Activated CD4-positive, alpha-beta memory T cell treated with anti-CD3 and anti-CD28 coated beads, Interleukin-2, amount 10 ng/mL, durations not matched to agents 7 days and 5 days (primary cell): ENCODE measurements around the gene CYSTM1. TPM values are rescaled to one million over a fixed set of nuclear protein-coding genes. Genes with fewer than 3 reads are reported as not detected.

Experiments
- CTCF ChIA-PET: fragments of 350-600 bp; sonication (Branson Sonifier 250); formaldehyde crosslinking; loops from one replicate; lab custom pipeline; 2021; ENCODE audit warnings: antibody characterized with exemption, inconsistent platforms; lab: Charles Lee
- POLR2A ChIA-PET: fragments of 350-600 bp; sonication (Branson Sonifier 250); formaldehyde crosslinking; loops from one replicate; lab custom pipeline; 2021; ENCODE audit warnings: antibody characterized with exemption; lab: Charles Lee
- DNase-seq: peaks from one replicate; pipeline ENCODE4 v3.0.0-alpha.2; 2020
- H3K27ac Mint-ChIP-seq: one replicate; pipeline ENCODE4 v1.8.0; 2021; ENCODE audit warnings: mild to moderate bottlenecking, mixed read lengths
- H3K27me3 Mint-ChIP-seq: one replicate; pipeline ENCODE4 v1.8.0; 2021; ENCODE audit warnings: mixed read lengths
- H3K36me3 Mint-ChIP-seq: one replicate; pipeline ENCODE4 v1.8.0; 2021; ENCODE audit warnings: low read depth, mixed read lengths
- H3K4me1 Mint-ChIP-seq: one replicate; pipeline ENCODE4 v1.8.0; 2021; ENCODE audit warnings: mixed read lengths
- H3K4me3 Mint-ChIP-seq: one replicate; pipeline ENCODE4 v1.8.0; 2021; ENCODE audit warnings: mild to moderate bottlenecking, mixed read lengths
- H3K9me3 Mint-ChIP-seq: one replicate; pipeline ENCODE4 v1.8.0; 2021; ENCODE audit warnings: mixed read lengths
- total RNA-seq, 2 experiments: library from RNA; stranded (reverse); gene quantifications; one replicate each; pipeline ENCODE4 v1.2.3, GENCODE V29; 2021

Gene CYSTM1
- total RNA-seq, 2 experiments from 2014 or later = 20.1 to 22.3 TPM

DNA sequence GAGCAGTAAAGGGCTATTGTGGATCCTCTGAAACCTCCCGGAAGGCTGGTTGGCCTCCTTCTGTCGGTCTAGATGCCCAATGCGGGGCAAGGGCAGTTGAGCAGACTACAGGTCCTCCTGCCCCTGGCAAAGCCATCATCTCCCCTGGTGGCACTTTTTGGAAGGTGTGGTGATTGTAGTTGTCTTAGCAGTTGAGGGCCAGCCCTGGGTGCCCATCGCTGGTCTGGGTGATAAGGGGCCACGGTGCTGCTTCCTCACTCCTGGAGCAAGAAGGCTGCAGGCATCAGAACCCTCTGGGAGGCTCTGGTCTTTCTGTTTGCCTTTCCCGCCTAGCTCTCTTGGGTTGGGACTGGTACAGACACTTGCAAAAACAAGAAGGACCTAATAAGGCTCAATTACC is 63.8 kb downstream of the CYSTM1 start:
- H3K27ac Mint-ChIP-seq = no peak overlapping the region
- H3K9me3 Mint-ChIP-seq = no peaks in the 10 kb centered on the region
- no peaks in the 10 kb centered on the region for H3K36me3 Mint-ChIP-seq
- ChIA-PET CTCF (interaction anchor here (1.2 to 28.6 kb wide), 8 partner anchors 9 to 247 kb away, joined by 3 to 951 read pairs (median 6); partner anchors contain the start of gene HBEGF), POLR2A (no interaction called here)
- H3K4me3 Mint-ChIP-seq = no peak overlapping the region
- no peak for DNase-seq
- H3K4me1 Mint-ChIP-seq = peaks cover 5% of the 10 kb centered on the region
- H3K27me3 Mint-ChIP-seq = no peaks in the 10 kb centered on the region

DNA sequence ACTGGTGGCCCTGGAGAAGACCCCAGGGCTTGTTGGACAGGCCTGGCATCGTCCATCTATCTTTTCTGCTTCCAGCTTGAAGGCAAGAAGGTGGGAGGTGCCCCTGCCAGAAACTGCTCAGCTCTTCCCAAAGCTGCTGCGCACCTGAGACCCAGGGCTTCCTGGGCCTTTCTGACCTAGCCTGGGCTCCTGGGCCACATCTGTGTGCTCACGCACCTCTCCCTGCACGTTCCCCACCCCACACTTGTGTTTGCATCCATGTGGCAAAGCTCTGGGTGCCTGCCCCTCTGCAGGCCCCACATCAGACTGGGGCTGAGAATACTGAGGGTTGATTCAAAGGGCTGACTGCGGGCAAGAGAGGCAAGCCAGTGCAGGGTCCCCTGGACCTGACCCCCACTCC is 64.5 kb downstream of the CYSTM1 start:
- no peaks in the 10 kb centered on the region for H3K27me3 Mint-ChIP-seq
- no peak overlapping the region for H3K27ac Mint-ChIP-seq
- peaks cover 2% of the 10 kb centered on the region for H3K36me3 Mint-ChIP-seq
- peaks cover 7% of the 10 kb centered on the region for H3K4me1 Mint-ChIP-seq
- DNase-seq = no peak
- H3K9me3 Mint-ChIP-seq = no peaks in the 10 kb centered on the region
- no peak overlapping the region for H3K4me3 Mint-ChIP-seq
- POLR2A ChIA-PET = interaction anchor here (1.2 kb wide), 2 partner anchors 113 to 124 kb away, joined by 3 read pairs; no protein-coding TSS in a partner anchor
- CTCF ChIA-PET = interaction anchor here (0.5 to 28.6 kb wide), 29 partner anchors 10 to 481 kb away, joined by 3 to 951 read pairs (median 4); partner anchors contain the start of genes ANKHD1, HBEGF, PFDN1 and SLC4A9

DNA sequence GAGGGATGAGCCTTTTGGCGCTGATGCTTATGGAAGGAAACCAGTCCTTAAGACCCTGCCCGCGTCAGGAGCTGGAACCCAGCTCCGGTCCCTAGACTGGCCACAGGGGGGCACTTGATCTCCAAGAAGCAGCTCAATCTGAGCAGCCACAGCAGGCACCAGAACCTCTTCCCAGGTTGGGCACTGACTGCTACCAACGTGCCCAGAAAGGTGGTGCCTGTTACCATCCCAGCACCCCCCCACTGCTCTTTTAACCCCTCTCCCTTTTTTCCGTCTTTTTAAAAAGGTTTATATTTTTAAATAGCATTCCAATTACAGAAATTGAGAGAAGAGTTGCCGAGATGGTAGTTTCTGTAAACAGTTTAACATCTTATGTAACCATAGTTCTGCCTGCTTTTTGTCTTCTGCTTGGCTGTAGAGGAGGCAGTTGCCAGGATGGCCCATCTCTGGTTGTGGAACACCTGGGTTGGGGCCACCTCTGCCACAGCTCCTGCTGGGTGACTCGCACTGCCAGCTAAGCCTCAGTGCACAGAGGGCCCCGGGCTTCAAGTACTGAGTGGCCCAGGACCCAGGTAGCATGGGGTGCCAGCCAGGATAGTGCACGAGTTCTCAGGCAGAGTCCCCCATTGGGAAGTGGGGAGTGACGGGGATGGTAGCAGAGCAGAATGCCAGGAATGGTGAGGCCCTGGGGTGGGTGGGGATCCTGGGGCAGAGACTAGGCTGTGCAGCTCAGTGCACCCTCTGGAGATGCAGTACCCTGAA is 65.1 kb downstream of the CYSTM1 start:
- peaks cover 7% of the 10 kb centered on the region for H3K36me3 Mint-ChIP-seq
- DNase-seq = peak; percentile 72
- peaks cover 13% of the 10 kb centered on the region for H3K4me1 Mint-ChIP-seq
- CTCF ChIA-PET = interaction anchor here (0.5 to 28.6 kb wide), 30 partner anchors 9 to 482 kb away, joined by 3 to 951 read pairs (median 4); partner anchors contain the start of genes ANKHD1, HBEGF, PFDN1 and SLC4A9
- no peak overlapping the region for H3K4me3 Mint-ChIP-seq
- H3K27me3 Mint-ChIP-seq = no peaks in the 10 kb centered on the region
- H3K27ac Mint-ChIP-seq = no peak overlapping the region
- POLR2A ChIA-PET = interaction anchor here (0.6 to 1.2 kb wide), 4 partner anchors 112 to 308 kb away, joined by 3 to 4 read pairs (median 3); partner anchors contain the start of gene EIF4EBP3
- no peaks in the 10 kb centered on the region for H3K9me3 Mint-ChIP-seq

DNA sequence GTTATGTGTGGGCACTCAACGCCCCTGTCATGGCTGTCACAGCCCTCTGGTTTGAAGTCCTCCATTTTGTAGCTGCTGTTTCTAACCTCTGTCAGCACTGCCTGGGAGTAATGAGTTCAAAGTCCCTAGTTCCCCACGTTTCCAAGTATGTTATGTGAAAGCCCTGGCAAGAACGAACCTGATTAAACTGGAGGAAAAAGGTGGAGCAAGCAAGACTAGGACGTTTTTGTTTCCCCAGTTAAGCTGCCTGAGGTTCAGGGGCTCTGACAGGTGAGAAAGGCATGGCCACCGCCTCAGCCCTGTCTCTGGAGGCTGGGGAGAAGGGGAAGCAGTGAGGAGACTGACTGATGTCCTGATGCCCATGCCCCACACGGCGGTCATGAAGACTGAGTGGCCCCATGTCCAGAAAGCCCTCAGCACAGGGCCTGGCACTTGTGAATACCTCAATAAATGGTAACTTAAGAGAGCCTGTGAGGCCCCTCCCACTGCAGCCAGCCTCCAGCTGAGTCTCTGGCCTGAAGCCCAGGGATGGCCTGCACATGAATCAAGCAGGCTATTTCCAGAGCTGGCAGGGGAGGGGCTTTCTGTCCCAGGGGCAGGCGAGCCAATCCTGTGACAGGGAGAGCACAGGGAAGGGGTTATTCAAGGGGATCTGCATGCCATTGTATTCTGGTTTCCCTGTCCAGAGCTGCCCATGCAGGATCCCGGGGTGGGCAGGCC is 66.2 kb downstream of the CYSTM1 start:
- H3K27me3 Mint-ChIP-seq = no peaks in the 10 kb centered on the region
- H3K4me1 Mint-ChIP-seq = peaks cover 24% of the 10 kb centered on the region
- peaks cover 17% of the 10 kb centered on the region for H3K36me3 Mint-ChIP-seq
- DNase-seq = no peak
- H3K9me3 Mint-ChIP-seq = no peaks in the 10 kb centered on the region
- POLR2A ChIA-PET = interaction anchor here (1.1 to 1.2 kb wide), 2 partner anchors 8 to 307 kb away, joined by 3 to 4 read pairs; partner anchors contain the start of gene EIF4EBP3
- CTCF ChIA-PET = interaction anchor here (0.9 to 28.6 kb wide), 11 partner anchors 22 to 394 kb away, joined by 3 to 951 read pairs (median 8); partner anchors contain the start of genes HBEGF, PFDN1 and SLC4A9
- no peak overlapping the region for H3K4me3 Mint-ChIP-seq
- H3K27ac Mint-ChIP-seq = no peak overlapping the region

DNA sequence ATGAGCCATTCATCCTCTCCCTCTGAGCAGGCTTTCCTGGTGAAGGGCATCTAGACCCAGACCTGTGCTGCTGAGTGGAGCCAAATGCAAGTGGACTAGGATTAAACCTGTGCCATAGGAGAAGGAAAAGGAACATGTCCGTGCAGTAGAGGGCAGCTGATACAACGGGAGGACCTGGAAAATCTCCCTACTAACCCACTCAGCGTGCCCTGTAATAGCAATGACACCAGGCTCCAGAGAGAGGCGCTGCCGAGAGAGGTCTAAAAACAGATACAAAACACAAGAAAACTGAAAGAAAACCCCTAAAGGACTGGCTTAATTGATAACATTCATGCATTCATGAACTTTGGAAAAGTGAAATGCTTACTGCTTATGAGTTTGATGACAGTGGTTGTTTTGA is 67.1 kb downstream of the CYSTM1 start:
- no peak overlapping the region for H3K27ac Mint-ChIP-seq
- POLR2A ChIA-PET = interaction anchor here (0.9 to 1.8 kb wide), 3 partner anchors 9 to 112 kb away, joined by 3 to 6 read pairs (median 3); no protein-coding TSS in a partner anchor
- CTCF ChIA-PET = interaction anchor here (1.5 to 28.6 kb wide), 7 partner anchors 15 to 123 kb away, joined by 3 to 951 read pairs (median 35); partner anchors contain the start of genes HBEGF and SLC4A9
- DNase-seq = no peak
- H3K36me3 Mint-ChIP-seq = peaks cover 21% of the 10 kb centered on the region
- no peak overlapping the region for H3K4me3 Mint-ChIP-seq
- no peaks in the 10 kb centered on the region for H3K9me3 Mint-ChIP-seq
- H3K27me3 Mint-ChIP-seq = no peaks in the 10 kb centered on the region
- peaks cover 33% of the 10 kb centered on the region for H3K4me1 Mint-ChIP-seq

DNA sequence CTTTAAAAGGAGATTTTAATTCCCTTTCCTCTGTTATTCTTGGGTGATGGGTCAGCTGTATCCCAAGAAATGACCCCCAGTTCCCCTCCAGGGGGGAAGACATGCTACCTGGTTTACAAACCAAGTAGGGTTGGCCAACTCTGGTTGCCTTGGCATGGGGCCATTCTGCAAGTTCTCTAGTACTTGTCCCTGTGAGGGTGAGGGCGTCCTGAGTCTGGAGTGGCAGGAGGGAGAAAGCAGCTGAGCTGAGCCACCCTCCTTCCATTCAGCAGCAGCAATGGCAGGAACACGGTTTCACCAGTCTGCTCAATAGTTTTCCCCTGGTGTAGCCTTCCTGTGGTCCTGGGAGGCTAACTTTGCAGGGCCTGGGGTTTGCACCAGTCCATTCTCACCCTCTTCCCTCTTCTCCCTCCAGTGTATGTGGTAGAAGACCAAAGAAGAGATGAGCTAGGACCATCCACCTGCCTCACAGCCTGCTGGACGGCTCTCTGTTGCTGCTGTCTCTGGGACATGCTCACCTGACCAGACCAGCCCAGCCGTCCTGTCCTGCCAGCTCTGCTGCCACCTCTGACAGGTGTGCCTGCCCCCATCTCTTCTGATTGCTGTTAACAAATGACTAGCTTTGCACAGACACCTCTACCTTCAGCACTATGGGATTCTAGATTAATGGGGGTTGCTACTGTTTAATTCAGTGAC is 68.0 kb downstream of the CYSTM1 start:
- POLR2A ChIA-PET = interaction anchor here (0.9 to 3.5 kb wide), 6 partner anchors 59 to 115 kb away, joined by 3 to 23 read pairs (median 6); partner anchors contain the start of genes HBEGF and PFDN1
- peaks cover 37% of the 10 kb centered on the region for H3K4me1 Mint-ChIP-seq
- DNase-seq = no peak

DNA sequence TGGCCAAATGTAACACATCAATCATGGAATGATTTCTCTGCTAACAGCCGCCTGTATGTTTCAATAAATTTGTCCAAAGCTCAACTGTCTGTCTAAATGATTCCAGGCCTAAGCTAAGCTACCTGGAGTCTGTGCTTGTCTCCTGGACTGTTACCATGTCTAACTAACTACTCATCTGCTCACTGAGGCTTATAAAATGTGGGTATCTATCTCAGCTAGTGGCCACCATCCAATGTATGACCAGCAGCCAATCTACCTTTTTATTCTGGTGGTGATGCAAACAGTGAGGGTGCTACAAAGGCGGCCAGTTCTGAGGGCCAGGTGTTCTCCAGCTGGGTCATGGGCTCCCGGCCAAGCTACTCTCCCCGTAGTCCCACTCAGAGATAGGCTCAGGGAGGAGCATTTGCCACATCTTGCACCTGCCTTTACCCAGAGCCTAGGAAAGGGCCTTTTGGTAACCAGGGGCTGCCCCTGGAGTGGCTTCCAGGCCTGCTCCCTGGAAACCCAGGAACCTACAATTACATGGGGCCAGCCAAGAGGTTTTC is 68.8 kb downstream of the CYSTM1 start:
- peaks cover 31% of the 10 kb centered on the region for H3K36me3 Mint-ChIP-seq
- H3K27me3 Mint-ChIP-seq = no peaks in the 10 kb centered on the region
- no peak for DNase-seq
- no peaks in the 10 kb centered on the region for H3K9me3 Mint-ChIP-seq
- POLR2A ChIA-PET = interaction anchor here (0.7 to 3.5 kb wide), 10 partner anchors 12 to 115 kb away, joined by 3 to 34 read pairs (median 5); partner anchors contain the start of genes HBEGF and PFDN1
- H3K4me1 Mint-ChIP-seq = peaks cover 40% of the 10 kb centered on the region
- no peak overlapping the region for H3K27ac Mint-ChIP-seq
- CTCF ChIA-PET = interaction anchor here (0.6 to 28.6 kb wide), 43 partner anchors 9 to 482 kb away, joined by 3 to 951 read pairs (median 5); partner anchors contain the start of genes ANKHD1, HBEGF, PFDN1 and SLC4A9
- no peak overlapping the region for H3K4me3 Mint-ChIP-seq

More for the DNA sequence above, 68.0 kb downstream of the CYSTM1 start:
- CTCF ChIA-PET = interaction anchor here (1.2 to 28.6 kb wide), 17 partner anchors 8 to 483 kb away, joined by 3 to 951 read pairs (median 8); partner anchors contain the start of genes HBEGF, PFDN1 and SLC4A9
- Mint-ChIP-seq H3K27me3 (no peaks in the 10 kb centered on the region), H3K9me3 (no peaks in the 10 kb centered on the region), H3K36me3 (peaks cover 24% of the 10 kb centered on the region), H3K27ac (no peak overlapping the region), H3K4me3 (no peak overlapping the region)

DNA sequence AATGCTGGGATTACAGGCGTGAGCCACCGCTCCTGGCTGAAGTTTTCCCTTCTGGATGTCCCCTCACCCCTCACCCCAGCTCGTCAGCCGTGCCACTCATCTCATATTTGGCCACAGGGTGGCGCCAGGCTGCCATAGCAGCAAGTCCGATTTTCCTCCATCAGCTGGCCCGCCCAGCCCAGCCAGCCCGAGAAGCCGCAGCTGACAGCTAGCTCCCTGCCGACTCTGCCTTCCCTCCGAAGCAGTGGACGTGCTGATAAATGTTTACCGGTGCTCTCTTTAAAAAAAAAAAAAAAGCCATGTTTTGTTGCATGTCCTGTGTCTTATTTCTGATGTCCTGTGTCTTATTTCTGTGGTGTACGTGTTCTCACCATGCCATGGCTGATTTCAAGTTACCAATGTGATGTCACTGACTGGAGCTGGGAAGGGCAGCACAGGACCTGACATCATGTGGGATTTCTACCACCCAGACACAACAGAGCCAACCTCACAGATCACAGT is 69.6 kb downstream of the CYSTM1 start:
- H3K4me1 Mint-ChIP-seq = peaks cover 47% of the 10 kb centered on the region
- CTCF ChIA-PET = interaction anchor here (0.5 to 28.6 kb wide), 50 partner anchors 9 to 826 kb away, joined by 3 to 951 read pairs (median 4); partner anchors contain the start of genes ANKHD1, CYSTM1, HBEGF and PFDN1
- H3K9me3 Mint-ChIP-seq = no peaks in the 10 kb centered on the region
- H3K27ac Mint-ChIP-seq = peak overlapping the region; percentile 60
- H3K36me3 Mint-ChIP-seq = peaks cover 36% of the 10 kb centered on the region
- POLR2A ChIA-PET = interaction anchor here (0.7 to 3.5 kb wide), 12 partner anchors 11 to 302 kb away, joined by 3 to 34 read pairs (median 4); partner anchors contain the start of genes EIF4EBP3, HBEGF and PFDN1
- DNase-seq = peak; percentile 89
- H3K4me3 Mint-ChIP-seq = no peak overlapping the region
- H3K27me3 Mint-ChIP-seq = no peaks in the 10 kb centered on the region

DNA sequence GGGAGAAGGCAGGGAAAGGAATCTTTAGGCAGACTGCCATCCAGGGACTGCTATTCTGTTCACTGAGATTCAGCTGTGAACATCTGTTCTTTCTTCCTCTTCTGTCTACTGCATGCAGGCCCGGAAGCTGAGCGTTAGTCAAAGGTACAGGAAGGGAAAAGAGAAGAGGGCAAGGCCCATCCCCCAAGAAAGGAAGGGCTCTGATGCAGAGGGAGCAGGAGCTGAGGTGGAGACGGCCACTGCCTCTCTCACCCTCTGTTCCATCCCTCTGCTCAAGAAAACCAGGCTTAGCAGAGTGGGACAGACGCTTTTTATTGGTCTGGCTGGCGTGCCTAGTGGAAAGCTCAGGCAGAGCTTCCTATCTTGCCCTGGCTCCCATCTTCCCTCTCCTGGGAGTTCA is 70.4 kb downstream of the CYSTM1 start:
- Mint-ChIP-seq H3K27ac (peak overlapping the region; percentile 54), H3K9me3 (no peaks in the 10 kb centered on the region), H3K27me3 (no peaks in the 10 kb centered on the region), H3K4me3 (no peak overlapping the region), H3K36me3 (peaks cover 43% of the 10 kb centered on the region), H3K4me1 (peaks cover 50% of the 10 kb centered on the region)
- DNase-seq = no peak
- CTCF ChIA-PET = interaction anchor here (0.7 to 28.6 kb wide), 18 partner anchors 8 to 576 kb away, joined by 3 to 951 read pairs (median 6); partner anchors contain the start of genes ANKHD1, HBEGF, PFDN1 and SLC4A9
- POLR2A ChIA-PET = interaction anchor here (0.9 to 3.5 kb wide), 9 partner anchors 11 to 302 kb away, joined by 3 to 34 read pairs (median 4); partner anchors contain the start of genes EIF4EBP3, HBEGF and PFDN1

DNA sequence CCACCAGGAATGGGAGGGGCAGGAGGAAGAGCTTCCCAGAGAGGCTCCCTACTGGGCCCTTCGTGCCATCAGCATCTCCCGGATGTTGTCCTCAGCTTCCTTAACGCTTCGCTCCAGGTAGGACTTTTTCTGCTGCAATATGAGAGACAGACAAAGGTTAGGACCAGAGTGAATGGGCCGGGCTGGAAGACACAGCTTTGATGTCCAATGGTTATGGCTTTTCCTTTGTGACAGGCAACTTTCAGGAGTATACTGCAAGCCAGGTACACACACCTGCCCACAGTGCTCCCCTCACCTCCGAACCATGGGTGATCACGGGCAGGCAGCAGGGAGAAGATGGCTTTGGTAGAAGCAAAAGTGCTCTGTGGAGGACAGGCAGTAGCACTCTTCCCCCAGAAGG is 70.9 kb downstream of the CYSTM1 start:
- Mint-ChIP-seq H3K4me3 (no peak overlapping the region), H3K9me3 (no peaks in the 10 kb centered on the region), H3K4me1 (peaks cover 55% of the 10 kb centered on the region), H3K27ac (peak overlapping the region; percentile 26), H3K36me3 (peaks cover 47% of the 10 kb centered on the region), H3K27me3 (no peaks in the 10 kb centered on the region)
- DNase-seq = no peak
- CTCF ChIA-PET = interaction anchor here (1.2 to 28.6 kb wide), 7 partner anchors 11 to 119 kb away, joined by 4 to 951 read pairs (median 35); partner anchors contain the start of genes HBEGF, PFDN1 and SLC4A9
- POLR2A ChIA-PET = interaction anchor here (0.9 to 3.5 kb wide), 5 partner anchors 11 to 106 kb away, joined by 3 to 34 read pairs (median 16); partner anchors contain the start of genes HBEGF and PFDN1
